Hematopoietic multipotent progenitor cell treated with erythropoietin and hydrocortisone succinate and interleukin-3 and kit ligand, for 8 days (in vitro differentiated cells): Measurements from ENCODE around the gene MARCHF10.
"Not testable (repeated sequence)": the region's sequence is repeated elsewhere in the genome, so short reads cannot be mapped to it uniquely, and the experiment has no call there.

Experiments
- DNase-seq: peaks from one replicate; pipeline ENCODE4 v3.0.0-alpha.2; 2015

MARCHF10 gene

GRCh38 chr17:62785983-62786382, 22.1 kb downstream of the MARCHF10 start:
- DNase-seq = not testable (repeated sequence)

DNA sequence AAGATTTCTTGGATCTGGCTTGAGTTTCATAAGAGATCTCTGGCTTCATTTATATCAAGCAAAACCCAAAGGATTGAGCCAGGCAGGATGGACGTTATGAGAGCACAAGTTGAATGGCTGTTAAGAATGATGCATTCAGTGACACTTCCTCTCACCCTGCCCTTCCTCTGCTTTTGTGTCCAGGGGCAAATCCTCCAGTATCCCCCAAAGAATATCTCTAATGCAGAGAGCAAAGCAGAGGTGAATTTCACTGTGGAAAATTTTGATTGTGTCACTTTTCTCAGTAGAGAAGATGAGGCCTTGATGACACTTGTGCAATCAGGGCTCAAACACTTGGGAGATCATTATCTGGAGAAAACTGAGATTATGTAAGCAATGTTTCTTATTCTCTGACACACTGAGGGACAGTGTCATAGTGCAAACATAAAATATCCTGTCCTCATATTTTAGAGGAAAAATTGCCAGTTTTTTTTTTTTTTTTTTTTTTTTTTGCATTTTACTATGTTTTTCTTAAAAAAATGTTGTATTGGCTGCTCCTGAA, 25.3 kb downstream of the MARCHF10 start:
- no peak for DNase-seq

DNA sequence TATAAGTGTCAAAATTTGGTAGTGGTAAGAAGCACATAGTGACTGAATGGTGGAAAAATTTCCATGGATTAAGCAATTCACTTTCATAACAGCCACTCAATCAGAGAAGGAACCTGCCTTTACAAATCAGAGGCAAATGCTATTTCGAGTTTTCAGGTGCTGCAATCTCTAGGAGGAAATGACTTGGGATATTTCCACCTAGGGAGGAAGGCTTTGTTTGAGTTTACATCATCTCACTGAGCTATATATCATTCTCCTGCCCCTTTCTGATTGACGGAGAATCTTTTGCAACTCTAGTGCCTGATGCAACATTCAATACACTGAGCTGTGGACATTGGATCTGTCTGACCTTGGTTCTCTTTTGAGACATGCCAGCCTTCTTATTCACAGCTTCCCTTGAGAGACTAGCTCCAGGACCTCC, 26.3 kb downstream of the MARCHF10 start:
- no peak for DNase-seq

DNA sequence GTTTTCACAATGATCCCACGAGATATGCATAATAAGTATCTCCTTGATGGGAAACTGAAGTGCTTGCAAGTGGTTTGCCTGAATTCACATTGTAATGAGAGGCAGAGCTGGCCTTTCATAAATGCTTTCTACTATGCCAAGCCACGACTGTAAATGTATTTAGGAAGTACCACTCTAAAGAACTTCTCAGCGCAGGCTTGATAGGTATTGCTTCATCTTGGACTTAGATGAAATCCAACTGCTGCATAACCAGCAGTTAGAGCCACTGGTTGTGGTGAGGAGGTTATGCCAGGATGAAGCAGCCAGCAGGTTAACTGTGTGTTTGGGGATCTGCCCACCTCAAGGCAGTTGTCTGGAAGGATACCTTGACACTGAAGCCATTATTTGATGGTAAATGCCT, 26.8 kb downstream of the MARCHF10 start:
- DNase-seq = no peak

DNA sequence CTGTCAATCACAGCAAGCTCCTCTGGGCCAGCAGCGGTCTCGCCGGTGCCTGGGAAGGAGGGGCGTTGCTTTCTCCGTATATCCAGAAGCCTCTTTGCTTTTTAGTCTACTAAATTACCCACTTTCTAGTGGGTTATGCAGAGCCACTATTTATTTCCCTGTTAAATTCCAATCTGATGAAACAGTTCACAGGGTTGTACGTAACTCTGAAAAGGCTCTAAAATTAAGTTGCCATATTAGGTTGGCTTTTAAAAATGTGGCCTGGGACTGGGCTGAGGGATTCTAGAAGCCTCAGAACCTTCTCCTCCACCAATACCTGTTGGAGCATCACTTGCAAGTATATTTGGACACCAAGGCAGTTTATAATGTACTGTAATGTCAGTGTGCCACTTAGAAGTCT, 27.2 kb downstream of the MARCHF10 start:
- DNase-seq = no peak

GRCh38 chr17:62780269-62780668, 27.8 kb downstream of the MARCHF10 start:
- DNase-seq = no peak

GRCh38 chr17:62778990-62779681, 29.0 kb downstream of the MARCHF10 start:
- DNase-seq = no peak

GRCh38 chr17:62775876-62776275, 32.2 kb downstream of the MARCHF10 start:
- DNase-seq = no peak

GRCh38 chr17:62774338-62774737, 33.8 kb downstream of the MARCHF10 start:
- no peak for DNase-seq

GRCh38 chr17:62767997-62768396, 40.1 kb downstream of the MARCHF10 start:
- no peak for DNase-seq

DNA sequence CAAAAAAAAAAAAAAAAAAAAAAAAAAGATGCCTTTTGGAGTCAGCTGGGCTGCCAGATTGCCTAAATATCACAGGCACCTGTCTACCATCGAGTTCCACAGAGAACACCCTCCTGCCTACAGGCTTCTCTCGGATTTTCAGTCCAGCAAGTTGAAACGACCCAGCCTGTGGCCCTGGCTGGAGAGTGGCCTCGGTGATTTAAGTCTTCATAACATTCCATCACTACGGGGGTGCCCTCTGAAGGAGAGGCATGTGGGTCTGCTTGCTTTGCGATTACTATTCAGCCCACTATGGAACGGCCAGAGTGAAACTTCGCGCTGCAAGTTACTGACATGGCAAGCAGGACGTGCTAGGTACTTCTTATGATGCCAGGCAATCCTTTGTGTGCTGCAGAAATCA, 42.8 kb downstream of the MARCHF10 start:
- no peak for DNase-seq

- DNase-seq = no peak
Observed at GRCh38 chr17:62763891-62764600, 44.1 kb downstream of the MARCHF10 start.

GRCh38 chr17:62761884-62762283, 46.2 kb downstream of the MARCHF10 start:
- DNase-seq = no peak

GRCh38 chr17:62760945-62761267, 47.2 kb downstream of the MARCHF10 start:
- no peak for DNase-seq

GRCh38 chr17:62760059-62760944, 47.8 kb downstream of the MARCHF10 start:
- DNase-seq = no peak

DNA sequence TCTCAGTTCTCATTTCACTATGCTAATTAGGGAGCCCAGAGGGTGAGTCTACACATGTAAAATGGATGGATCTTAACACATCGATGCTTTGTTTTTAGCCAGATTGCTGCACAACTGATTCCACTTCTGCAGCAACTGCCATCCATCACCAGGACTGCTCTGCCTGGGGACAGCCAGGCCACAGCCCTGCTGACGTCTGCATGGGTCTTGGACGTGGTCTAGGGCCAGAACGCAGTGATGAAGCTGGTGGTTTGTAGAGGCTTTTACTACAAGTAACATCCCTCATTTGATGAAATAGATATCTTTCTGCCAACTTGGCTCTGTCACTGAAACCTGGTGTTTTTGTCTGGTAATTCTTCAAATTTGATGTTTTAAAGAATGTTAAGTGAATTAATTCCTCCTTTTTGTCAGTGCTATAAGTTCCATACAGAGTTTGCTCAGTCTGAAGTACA, 50.6 kb downstream of the MARCHF10 start:
- DNase-seq = no peak

DNA sequence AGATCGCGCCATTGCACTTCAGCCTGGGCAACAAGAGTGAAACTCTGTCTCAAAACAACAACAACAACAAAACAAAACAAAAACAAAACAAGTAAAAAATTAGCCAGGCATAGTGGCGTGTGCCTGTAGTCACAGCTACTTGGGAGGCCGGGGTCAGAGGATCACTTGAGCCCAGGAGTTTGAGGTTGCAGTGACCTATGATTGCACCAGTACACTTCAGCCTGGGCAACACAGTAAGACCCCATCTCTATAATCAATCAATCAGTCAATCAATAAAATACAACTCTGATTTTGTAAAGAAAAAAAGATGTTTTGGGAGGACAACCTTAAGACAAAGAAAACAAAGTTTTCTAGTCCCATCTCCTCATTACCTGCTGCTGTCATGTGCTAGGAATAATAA, 51.9 kb downstream of the MARCHF10 start:
- no peak for DNase-seq

- no peak for DNase-seq
Observed at GRCh38 chr17:62755141-62755851, 52.8 kb downstream of the MARCHF10 start.

DNA sequence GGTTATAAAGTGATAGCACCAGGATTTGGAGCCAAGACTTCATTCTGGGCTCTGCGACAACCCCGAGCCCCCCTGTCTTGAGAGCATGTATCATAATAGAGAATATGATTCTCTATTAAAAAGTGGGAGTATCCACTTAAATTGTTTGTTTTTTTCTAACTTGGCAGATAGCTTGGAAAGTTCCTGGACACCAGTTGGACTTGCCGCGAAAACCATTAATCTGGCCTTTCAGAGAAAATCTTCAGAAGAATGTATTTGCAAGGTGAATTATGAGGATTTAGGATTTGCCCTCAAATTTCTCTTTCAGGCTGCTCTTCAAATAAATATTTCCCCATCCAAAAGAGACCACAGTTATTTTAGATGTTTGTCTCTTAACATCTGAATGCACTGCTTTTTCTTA, 53.5 kb downstream of the MARCHF10 start:
- DNase-seq = no peak

GRCh38 chr17:62753562-62753961, 54.6 kb downstream of the MARCHF10 start:
- DNase-seq = no peak

- no peak for DNase-seq
Observed at GRCh38 chr17:62751060-62751691, 56.9 kb downstream of the MARCHF10 start.

DNA sequence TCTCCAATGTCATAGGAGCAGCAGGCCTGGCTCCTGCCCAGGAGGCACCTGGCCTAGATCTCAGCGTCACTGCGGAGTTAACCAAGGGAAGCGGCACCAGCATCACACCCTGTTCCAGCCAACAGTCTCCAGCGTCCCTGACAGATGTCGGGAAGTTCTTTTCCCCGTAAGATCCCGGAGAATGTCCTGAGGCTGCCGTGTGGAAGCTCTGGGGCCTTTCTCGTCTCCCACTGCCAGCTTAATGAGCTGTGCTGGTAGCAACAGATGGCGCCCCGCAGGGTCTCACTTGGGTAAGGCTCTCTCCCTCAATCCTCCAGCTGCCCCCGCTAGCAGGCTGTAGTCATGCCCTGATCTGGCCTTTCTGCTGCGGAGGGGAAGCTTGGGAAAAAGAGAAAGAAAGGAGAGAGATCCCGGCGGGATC, 57.5 kb downstream of the MARCHF10 start:
- DNase-seq = no peak
